Astrocyte (in vitro differentiated cells and primary cell): ENCODE data around the gene CAMK2G. TPM values are rescaled to one million over a fixed set of nuclear protein-coding genes. Genes with fewer than 3 reads are reported as not detected.

Source experiments
- DNase-seq: peaks from one replicate; pipeline ENCODE4 v3.0.0-alpha.2; 2010; ENCODE audit warnings: low read depth
- FAIRE-seq: peaks from 2 replicates; lab custom pipeline; 2011; peaks lifted over from hg19 to GRCh38; lab: Jason Lieb, UNC
- H2AFZ ChIP-seq: 2 replicates; pipeline ENCODE4 v1.6.0; 2012; ENCODE audit warnings: low read depth, low read length, inconsistent platforms
- H3K27ac ChIP-seq: 2 replicates; pipeline ENCODE4 v1.5.1; 2011; ENCODE audit warnings: low read depth, low read length, inconsistent platforms
- H3K27me3 ChIP-seq: 2 replicates; pipeline ENCODE4 v1.6.0; 2011; ENCODE audit warnings: low read length, inconsistent platforms; ENCODE audit not compliant: insufficient read depth
- H3K36me3 ChIP-seq: 2 replicates; pipeline ENCODE4 v1.5.1; 2011; ENCODE audit warnings: low read length, inconsistent platforms; ENCODE audit not compliant: insufficient read depth
- H3K4me1 ChIP-seq: 2 replicates; pipeline ENCODE4 v1.5.1; 2011; ENCODE audit warnings: low read length, inconsistent platforms; ENCODE audit not compliant: insufficient read depth
- H3K4me2 ChIP-seq: 2 replicates; pipeline ENCODE4 v1.6.0; 2012; ENCODE audit warnings: low read length, inconsistent platforms
- H3K4me3 ChIP-seq: 2 replicates; pipeline ENCODE4 v1.5.1; 2011; ENCODE audit warnings: low read depth, mild to moderate bottlenecking, low read length, inconsistent platforms; ENCODE audit not compliant: insufficient read depth
- H3K79me2 ChIP-seq: 2 replicates; pipeline ENCODE4 v1.6.0; 2012; ENCODE audit warnings: mild to moderate bottlenecking, low read length, inconsistent platforms; ENCODE audit not compliant: insufficient read depth
- H3K9ac ChIP-seq: 2 replicates; pipeline ENCODE4 v1.6.0; 2012; ENCODE audit warnings: mild to moderate bottlenecking, low read length, inconsistent platforms
- H3K9me3 ChIP-seq: 2 replicates; pipeline ENCODE4 v1.5.1; 2012; ENCODE audit warnings: low read depth, mild to moderate bottlenecking, low read length, inconsistent platforms; ENCODE audit not compliant: insufficient read depth
- H4K20me1 ChIP-seq: 2 replicates; pipeline ENCODE4 v1.6.0; 2012; ENCODE audit warnings: low read length, inconsistent platforms; ENCODE audit not compliant: insufficient read depth
- H3K27ac Mint-ChIP-seq: one replicate; pipeline ENCODE4 v1.8.0; 2021; ENCODE audit warnings: mild to moderate bottlenecking, mixed read lengths; ENCODE audit not compliant: unreplicated experiment
- H3K27me3 Mint-ChIP-seq: one replicate; pipeline ENCODE4 v1.8.0; 2021; ENCODE audit warnings: low read depth, mixed read lengths; ENCODE audit not compliant: unreplicated experiment
- H3K36me3 Mint-ChIP-seq: one replicate; pipeline ENCODE4 v1.8.0; 2021; ENCODE audit warnings: low read depth, mixed read lengths; ENCODE audit not compliant: unreplicated experiment
- H3K4me1 Mint-ChIP-seq: one replicate; pipeline ENCODE4 v1.8.0; 2021; ENCODE audit warnings: low read depth, mixed read lengths; ENCODE audit not compliant: unreplicated experiment
- H3K4me3 Mint-ChIP-seq: one replicate; pipeline ENCODE4 v1.8.0; 2021; ENCODE audit warnings: mild to moderate bottlenecking, moderate library complexity, mixed read lengths; ENCODE audit not compliant: unreplicated experiment
- H3K9me3 Mint-ChIP-seq: one replicate; pipeline ENCODE4 v1.8.0; 2021; ENCODE audit warnings: mild to moderate bottlenecking, mixed read lengths; ENCODE audit not compliant: unreplicated experiment
- EZH2 ChIP-seq: IDR thresholded peaks from 2 replicates; pipeline ENCODE4 v1.6.1; 2012; ENCODE audit warnings: mild to moderate bottlenecking, low read length, inconsistent platforms; ENCODE audit not compliant: insufficient read depth
- total RNA-seq: library from RNA; stranded (reverse); gene quantifications from 2 replicates; pipeline ENCODE4 v1.2.1, GENCODE V29; 2021
- TF ChIP-seq, protein P1 (sequence below): IDR thresholded peaks from 2 replicates; pipeline ENCODE4 v1.5.1; 2011; ENCODE audit warnings: low read depth, mild to moderate bottlenecking, inconsistent platforms, low read length, moderate library complexity; ENCODE audit not compliant: insufficient read depth

Gene CAMK2G
- total RNA-seq, 1 donor from 2014 or later, result 19.8 TPM

- no peaks in the 10 kb centered on the region for H3K9me3 Mint-ChIP-seq
- H3K27me3 Mint-ChIP-seq, result no peaks in the 10 kb centered on the region
- no peak overlapping the region for H3K27ac Mint-ChIP-seq
- H3K27ac ChIP-seq, result no peak overlapping the region
- H3K9ac ChIP-seq, result no peak overlapping the region
- peaks cover 16% of the 10 kb centered on the region for H3K36me3 Mint-ChIP-seq
- no peak overlapping the region for H2AFZ ChIP-seq
- peak overlapping the region; percentile 40 for H3K4me3 ChIP-seq
- H3K79me2 ChIP-seq, result peaks cover 57% of the 10 kb centered on the region
- peak overlapping the region; percentile 95 for H3K4me3 Mint-ChIP-seq
- TF ChIP-seq, protein P1, sequence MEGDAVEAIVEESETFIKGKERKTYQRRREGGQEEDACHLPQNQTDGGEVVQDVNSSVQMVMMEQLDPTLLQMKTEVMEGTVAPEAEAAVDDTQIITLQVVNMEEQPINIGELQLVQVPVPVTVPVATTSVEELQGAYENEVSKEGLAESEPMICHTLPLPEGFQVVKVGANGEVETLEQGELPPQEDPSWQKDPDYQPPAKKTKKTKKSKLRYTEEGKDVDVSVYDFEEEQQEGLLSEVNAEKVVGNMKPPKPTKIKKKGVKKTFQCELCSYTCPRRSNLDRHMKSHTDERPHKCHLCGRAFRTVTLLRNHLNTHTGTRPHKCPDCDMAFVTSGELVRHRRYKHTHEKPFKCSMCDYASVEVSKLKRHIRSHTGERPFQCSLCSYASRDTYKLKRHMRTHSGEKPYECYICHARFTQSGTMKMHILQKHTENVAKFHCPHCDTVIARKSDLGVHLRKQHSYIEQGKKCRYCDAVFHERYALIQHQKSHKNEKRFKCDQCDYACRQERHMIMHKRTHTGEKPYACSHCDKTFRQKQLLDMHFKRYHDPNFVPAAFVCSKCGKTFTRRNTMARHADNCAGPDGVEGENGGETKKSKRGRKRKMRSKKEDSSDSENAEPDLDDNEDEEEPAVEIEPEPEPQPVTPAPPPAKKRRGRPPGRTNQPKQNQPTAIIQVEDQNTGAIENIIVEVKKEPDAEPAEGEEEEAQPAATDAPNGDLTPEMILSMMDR, result no peak
- TF ChIP-seq EZH2, result no peak
- no peaks in the 10 kb centered on the region for H3K9me3 ChIP-seq
- H4K20me1 ChIP-seq, result peaks cover 35% of the 10 kb centered on the region
- FAIRE-seq, result no peak
- H3K4me1 ChIP-seq, result peaks cover 22% of the 10 kb centered on the region
- peaks cover 25% of the 10 kb centered on the region for H3K4me1 Mint-ChIP-seq
- no peak for DNase-seq
- peaks cover 30% of the 10 kb centered on the region for H3K36me3 ChIP-seq
- H3K27me3 ChIP-seq, result no peaks in the 10 kb centered on the region
- peak overlapping the region; percentile 96 for H3K4me2 ChIP-seq
Observed at GRCh38 chr10:73774637-73775036, 99.7 kb downstream of the CAMK2G start.

GRCh38 chr10:73773152-73773879, 101.0 kb downstream of the CAMK2G start:
- H3K9me3 ChIP-seq, result no peaks in the 10 kb centered on the region
- H3K36me3 Mint-ChIP-seq, result peaks cover 27% of the 10 kb centered on the region
- H3K9ac ChIP-seq, result peak overlapping the region; percentile 90
- no peaks in the 10 kb centered on the region for H3K9me3 Mint-ChIP-seq
- peak overlapping the region; percentile 86 for H3K4me3 ChIP-seq
- H4K20me1 ChIP-seq, result peaks cover 29% of the 10 kb centered on the region
- TF ChIP-seq, protein P1, result no peak
- no peak for TF ChIP-seq EZH2
- H3K4me2 ChIP-seq, result peak overlapping the region; percentile 96
- peaks cover 41% of the 10 kb centered on the region for H3K36me3 ChIP-seq
- H3K27me3 Mint-ChIP-seq, result no peaks in the 10 kb centered on the region
- H3K4me1 Mint-ChIP-seq, result peaks cover 25% of the 10 kb centered on the region
- peak overlapping the region; percentile 95 for H3K4me3 Mint-ChIP-seq
- peak overlapping the region; percentile 90 for H3K27ac ChIP-seq
- no peak for FAIRE-seq
- peak overlapping the region; percentile 79 for H2AFZ ChIP-seq
- H3K79me2 ChIP-seq, result peaks cover 50% of the 10 kb centered on the region
- DNase-seq, result no peak
- peak overlapping the region; percentile 86 for H3K27ac Mint-ChIP-seq
- no peaks in the 10 kb centered on the region for H3K27me3 ChIP-seq
- peaks cover 22% of the 10 kb centered on the region for H3K4me1 ChIP-seq
